ENCODE measurements around the gene OST4.

GRCh38 chr2:27095427-27095744 is 23.9 kb upstream of the OST4 start:
- TF ChIP-seq POLR2AphosphoS5 (IDR thresholded peaks at IDR 0.05) (no peak), POLR2A (IDR thresholded peaks at IDR 0.05) (no peak)

Measured in upper lobe of left lung (tissue), 4 donors.